Measurements from ENCODE around the gene KANK3.

The KANK3 gene

GRCh38 chr19:8336660-8337059, 6.4 kb downstream of the KANK3 start:
- no peaks in the 10 kb centered on the region for H3K9me3 Mint-ChIP-seq
- H3K4me1 Mint-ChIP-seq = peaks cover 7% of the 10 kb centered on the region
- H3K36me3 Mint-ChIP-seq (ENCODE audit: low read depth) = no peaks in the 10 kb centered on the region
- peaks cover 85% of the 10 kb centered on the region for H3K27me3 Mint-ChIP-seq (ENCODE audit: low read depth)
- no peak for TF ChIP-seq CTCF (IDR thresholded peaks at IDR 0.05; ENCODE audit: unreplicated experiment in 3 of 3)
- H3K27ac Mint-ChIP-seq = no peak overlapping the region
- H3K4me3 Mint-ChIP-seq = no peak overlapping the region

- TF ChIP-seq CTCF (IDR thresholded peaks at IDR 0.05; ENCODE audit: unreplicated experiment in 3 of 3) = no peak
- no peak overlapping the region for H3K27ac Mint-ChIP-seq
- H3K4me1 Mint-ChIP-seq = peaks cover 7% of the 10 kb centered on the region
- H3K36me3 Mint-ChIP-seq (ENCODE audit: low read depth) = no peaks in the 10 kb centered on the region
- H3K27me3 Mint-ChIP-seq (ENCODE audit: low read depth) = peaks cover 85% of the 10 kb centered on the region
- H3K4me3 Mint-ChIP-seq = peak overlapping the region; percentile 37 to 74 (median 66)
- H3K9me3 Mint-ChIP-seq = no peaks in the 10 kb centered on the region
Measured at GRCh38 chr19:8336072-8336569, 6.9 kb downstream of the KANK3 start.

- Mint-ChIP-seq H3K4me3 (peak overlapping the region; percentile 37 to 74 (median 66)), H3K4me1 (peaks cover 3% of the 10 kb centered on the region)
Measured at GRCh38 chr19:8335343-8336071, 7.6 kb downstream of the KANK3 start.

GRCh38 chr19:8334458-8335342, 8.4 kb downstream of the KANK3 start:
- Mint-ChIP-seq H3K9me3 (no peaks in the 10 kb centered on the region), H3K4me3 (peak overlapping the region in 1 of 3 experiments; percentile 34), H3K4me1 (no peaks in the 10 kb centered on the region), H3K27me3 (ENCODE audit: low read depth) (peaks cover 88% of the 10 kb centered on the region), H3K27ac (no peak overlapping the region), H3K36me3 (ENCODE audit: low read depth) (no peaks in the 10 kb centered on the region)
- no peak for TF ChIP-seq CTCF (IDR thresholded peaks at IDR 0.05; ENCODE audit: unreplicated experiment in 3 of 3)

More at GRCh38 chr19:8335343-8336071, 7.6 kb downstream of the KANK3 start:
- Mint-ChIP-seq H3K36me3 (ENCODE audit: low read depth) (no peaks in the 10 kb centered on the region), H3K27me3 (ENCODE audit: low read depth) (peaks cover 85% of the 10 kb centered on the region), H3K9me3 (no peaks in the 10 kb centered on the region), H3K27ac (no peak overlapping the region)
- TF ChIP-seq CTCF (IDR thresholded peaks at IDR 0.05; ENCODE audit: unreplicated experiment in 3 of 3) = peak in 1 of 3 experiments; percentile 16

- peak overlapping the region in 2 of 3 experiments; percentile 32 to 52 for H3K4me3 Mint-ChIP-seq
- H3K4me1 Mint-ChIP-seq = no peaks in the 10 kb centered on the region
- H3K36me3 Mint-ChIP-seq (ENCODE audit: low read depth) = no peaks in the 10 kb centered on the region
- H3K9me3 Mint-ChIP-seq = no peaks in the 10 kb centered on the region
- no peak for TF ChIP-seq CTCF (IDR thresholded peaks at IDR 0.05; ENCODE audit: unreplicated experiment in 3 of 3)
- peaks cover 88% of the 10 kb centered on the region for H3K27me3 Mint-ChIP-seq (ENCODE audit: low read depth)
- H3K27ac Mint-ChIP-seq = no peak overlapping the region
Measured at GRCh38 chr19:8333767-8334457, 9.2 kb downstream of the KANK3 start.

Measured in nephron (organoid).